GM10266 (cell line): ENCODE data around the gene REXO5.

ENCODE experiments used
- DNase-seq: peaks from one replicate; pipeline ENCODE4 v3.0.0; 2012; ENCODE audit errors: extremely low spot score
- TF ChIP-seq, protein P1 (sequence below): IDR thresholded peaks from 2 replicates; pipeline ENCODE4 v1.5.1; 2012; ENCODE audit warnings: mild to moderate bottlenecking, low read depth; ENCODE audit not compliant: control insufficient read depth, insufficient read depth; ENCODE audit errors: missing control alignments

The REXO5 gene

DNA sequence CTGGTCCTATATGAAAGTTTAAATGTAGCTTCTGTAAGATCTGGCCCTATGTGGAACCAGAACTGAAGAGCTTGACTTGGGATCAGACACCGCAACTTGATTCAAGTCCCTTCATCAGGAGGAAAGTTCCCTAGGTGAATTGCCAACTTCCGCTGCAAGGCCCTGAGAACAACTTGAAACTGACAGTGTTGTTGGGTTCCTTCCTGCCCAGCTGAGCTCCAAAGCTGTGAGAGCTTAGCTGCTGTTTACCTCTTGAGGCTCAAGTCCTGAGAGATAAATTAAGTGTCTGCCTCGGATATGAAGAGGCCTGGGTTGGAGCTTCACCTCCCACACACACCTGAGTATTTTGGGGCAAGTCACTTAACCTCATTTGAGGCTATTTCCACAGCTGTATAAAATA, 44.7 kb downstream of the REXO5 start:
- TF ChIP-seq, protein P1, sequence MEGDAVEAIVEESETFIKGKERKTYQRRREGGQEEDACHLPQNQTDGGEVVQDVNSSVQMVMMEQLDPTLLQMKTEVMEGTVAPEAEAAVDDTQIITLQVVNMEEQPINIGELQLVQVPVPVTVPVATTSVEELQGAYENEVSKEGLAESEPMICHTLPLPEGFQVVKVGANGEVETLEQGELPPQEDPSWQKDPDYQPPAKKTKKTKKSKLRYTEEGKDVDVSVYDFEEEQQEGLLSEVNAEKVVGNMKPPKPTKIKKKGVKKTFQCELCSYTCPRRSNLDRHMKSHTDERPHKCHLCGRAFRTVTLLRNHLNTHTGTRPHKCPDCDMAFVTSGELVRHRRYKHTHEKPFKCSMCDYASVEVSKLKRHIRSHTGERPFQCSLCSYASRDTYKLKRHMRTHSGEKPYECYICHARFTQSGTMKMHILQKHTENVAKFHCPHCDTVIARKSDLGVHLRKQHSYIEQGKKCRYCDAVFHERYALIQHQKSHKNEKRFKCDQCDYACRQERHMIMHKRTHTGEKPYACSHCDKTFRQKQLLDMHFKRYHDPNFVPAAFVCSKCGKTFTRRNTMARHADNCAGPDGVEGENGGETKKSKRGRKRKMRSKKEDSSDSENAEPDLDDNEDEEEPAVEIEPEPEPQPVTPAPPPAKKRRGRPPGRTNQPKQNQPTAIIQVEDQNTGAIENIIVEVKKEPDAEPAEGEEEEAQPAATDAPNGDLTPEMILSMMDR, result no peak
- DNase-seq, result no peak

DNA sequence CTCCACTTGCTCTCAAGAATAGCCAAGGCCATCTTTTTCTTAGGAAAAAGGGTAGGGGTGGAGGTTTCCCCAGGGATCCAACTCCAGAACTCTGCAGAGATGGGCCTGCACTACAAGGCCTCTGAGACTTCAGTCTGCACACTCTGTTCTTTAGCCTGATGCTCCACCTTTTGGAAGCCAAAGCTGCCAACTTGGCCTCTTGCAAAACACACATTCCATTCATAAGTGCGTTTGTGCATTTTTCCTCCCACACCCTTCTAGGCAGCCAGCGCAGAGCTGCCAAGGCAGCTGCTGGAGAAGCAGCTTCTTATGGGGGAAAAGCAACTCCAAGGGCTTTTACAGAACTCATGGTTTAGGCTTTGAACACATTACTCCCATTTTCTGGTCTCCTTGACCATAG, 45.3 kb downstream of the REXO5 start:
- no peak for DNase-seq
- TF ChIP-seq, protein P1, result no peak

DNA sequence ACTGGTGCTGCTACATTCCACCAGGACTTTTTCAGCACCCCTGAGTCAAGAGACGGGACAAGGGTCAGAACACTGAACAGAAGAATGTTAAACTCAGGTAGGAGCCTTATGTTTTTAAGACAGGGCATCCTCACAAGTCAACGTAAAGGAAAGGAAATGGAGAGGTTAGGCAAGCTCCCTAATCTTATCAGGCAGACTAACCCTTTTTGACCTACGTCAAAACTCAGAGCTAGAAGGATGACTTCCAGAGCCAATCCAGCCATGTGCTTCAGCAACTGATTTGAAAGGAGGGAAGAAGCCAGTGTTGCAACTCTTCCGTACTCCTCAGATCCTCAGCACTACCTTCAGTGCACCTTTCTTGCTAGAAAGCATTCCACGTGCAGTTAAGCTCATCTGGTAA, 46.8 kb downstream of the REXO5 start:
- no peak for DNase-seq
- TF ChIP-seq, protein P1, result no peak

DNA sequence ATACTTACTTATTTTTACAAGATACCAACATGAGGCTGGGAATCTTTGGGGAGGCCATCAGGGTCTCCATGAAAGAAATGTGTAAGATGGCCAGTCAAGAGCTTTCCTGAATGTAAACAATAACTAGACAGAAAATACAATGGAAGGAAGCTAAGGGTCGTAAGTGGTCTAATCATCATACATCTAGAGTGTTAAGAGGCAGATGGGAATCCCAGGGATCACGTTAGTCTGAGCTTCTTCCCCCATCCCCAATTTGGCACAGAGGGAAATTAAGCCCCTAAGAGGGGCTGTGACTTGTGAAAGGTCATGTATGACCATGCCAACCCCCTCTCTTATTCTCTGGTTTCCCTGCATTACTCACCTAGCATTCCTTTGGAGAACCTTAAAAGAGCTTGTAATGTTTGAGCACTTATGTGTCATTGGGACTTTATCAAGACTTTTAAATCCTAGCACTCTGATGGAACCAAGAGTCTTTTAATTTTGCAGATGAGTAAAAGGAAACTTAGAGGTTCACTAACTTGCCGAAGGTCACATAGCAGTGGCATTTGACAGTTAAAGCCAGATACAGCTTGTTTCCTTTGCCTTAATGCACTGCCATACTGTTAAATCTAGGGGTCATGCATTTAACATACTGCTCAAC, 47.8 kb downstream of the REXO5 start:
- TF ChIP-seq, protein P1, result no peak
- DNase-seq, result no peak

DNA sequence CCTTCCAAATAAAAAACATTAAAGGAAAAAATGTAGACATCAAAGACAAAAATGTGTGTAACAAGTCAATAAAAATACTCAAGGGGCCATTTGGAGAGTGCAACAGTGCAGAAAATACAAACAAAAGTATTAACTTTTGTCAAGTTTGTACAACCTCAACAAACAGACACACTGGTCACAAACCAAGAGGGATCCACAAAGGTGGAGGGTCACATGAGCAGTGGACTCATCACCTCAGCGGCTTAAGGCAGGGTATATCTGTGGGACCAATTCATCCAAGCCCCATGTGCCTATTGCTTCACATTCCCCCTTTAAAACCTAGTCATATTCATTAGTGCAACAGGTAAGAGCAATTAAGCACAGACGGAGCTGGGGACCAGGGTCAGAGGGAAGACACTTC, 48.6 kb downstream of the REXO5 start:
- TF ChIP-seq, protein P1, result no peak
- no peak for DNase-seq

DNA sequence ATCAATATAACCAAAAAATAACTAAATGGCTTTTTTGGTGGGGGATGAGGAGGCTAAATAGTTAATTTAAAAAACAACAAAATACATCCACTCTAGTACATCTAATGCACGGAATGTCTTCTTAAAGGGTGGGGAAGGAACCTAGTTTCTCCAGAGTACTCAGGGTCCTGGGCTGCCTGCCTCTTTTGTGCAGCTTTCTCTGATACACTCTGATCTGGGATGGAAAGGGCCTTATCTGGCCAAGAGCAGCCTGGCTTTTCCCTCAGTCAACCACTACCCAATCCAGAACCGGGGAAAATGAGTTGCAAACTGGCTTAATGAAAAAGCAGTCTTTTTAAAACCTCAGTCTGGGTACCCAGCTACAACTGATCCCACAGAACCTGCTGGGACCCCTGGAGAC, 51.0 kb downstream of the REXO5 start:
- TF ChIP-seq, protein P1, result no peak
- no peak for DNase-seq

DNA sequence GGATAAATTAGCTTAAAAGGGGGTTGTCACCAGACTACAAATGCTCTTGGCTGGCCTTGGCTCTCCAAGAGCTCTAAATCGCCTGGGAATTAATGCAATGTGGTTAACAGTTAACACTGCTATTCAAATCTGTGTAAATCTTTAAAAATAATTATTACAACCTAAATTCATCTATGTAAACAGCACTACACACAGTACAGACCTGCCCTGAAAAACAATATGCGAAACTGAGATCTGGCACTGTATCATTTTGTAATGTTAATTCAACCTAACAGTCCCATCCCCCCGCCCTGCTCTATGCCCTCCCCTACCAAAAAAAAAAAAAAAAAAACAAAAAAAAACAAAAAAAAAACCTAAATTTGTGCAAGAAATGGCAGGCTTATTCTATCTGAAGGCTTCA, 52.9 kb downstream of the REXO5 start:
- TF ChIP-seq, protein P1, result no peak

More for the DNA sequence above, 52.9 kb downstream of the REXO5 start:
- no peak for DNase-seq
